HG02798 (cell line): ENCODE data around the gene KCTD5.
"Not testable (repeated sequence)": the region's sequence is repeated elsewhere in the genome, so short reads cannot be mapped to it uniquely, and the experiment has no call there.

Experiments used
- ATAC-seq: cut with Tn5 transposase; IDR thresholded peaks from one replicate; pipeline ENCODE4 v1.9.1; 2021; ENCODE audit warnings: mild to moderate bottlenecking; ENCODE audit not compliant: unreplicated experiment, poor library complexity

KCTD5 gene, protein sequence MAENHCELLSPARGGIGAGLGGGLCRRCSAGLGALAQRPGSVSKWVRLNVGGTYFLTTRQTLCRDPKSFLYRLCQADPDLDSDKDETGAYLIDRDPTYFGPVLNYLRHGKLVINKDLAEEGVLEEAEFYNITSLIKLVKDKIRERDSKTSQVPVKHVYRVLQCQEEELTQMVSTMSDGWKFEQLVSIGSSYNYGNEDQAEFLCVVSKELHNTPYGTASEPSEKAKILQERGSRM

GRCh38 chr16:2682209-2683021 is at the start of gene KCTD5:
TSS of gene KCTD5 (plus strand) at chr16:2682523. CDS start at chr16:2682549, 26 bp downstream.
- ATAC-seq, result peak; percentile 79

DNA sequence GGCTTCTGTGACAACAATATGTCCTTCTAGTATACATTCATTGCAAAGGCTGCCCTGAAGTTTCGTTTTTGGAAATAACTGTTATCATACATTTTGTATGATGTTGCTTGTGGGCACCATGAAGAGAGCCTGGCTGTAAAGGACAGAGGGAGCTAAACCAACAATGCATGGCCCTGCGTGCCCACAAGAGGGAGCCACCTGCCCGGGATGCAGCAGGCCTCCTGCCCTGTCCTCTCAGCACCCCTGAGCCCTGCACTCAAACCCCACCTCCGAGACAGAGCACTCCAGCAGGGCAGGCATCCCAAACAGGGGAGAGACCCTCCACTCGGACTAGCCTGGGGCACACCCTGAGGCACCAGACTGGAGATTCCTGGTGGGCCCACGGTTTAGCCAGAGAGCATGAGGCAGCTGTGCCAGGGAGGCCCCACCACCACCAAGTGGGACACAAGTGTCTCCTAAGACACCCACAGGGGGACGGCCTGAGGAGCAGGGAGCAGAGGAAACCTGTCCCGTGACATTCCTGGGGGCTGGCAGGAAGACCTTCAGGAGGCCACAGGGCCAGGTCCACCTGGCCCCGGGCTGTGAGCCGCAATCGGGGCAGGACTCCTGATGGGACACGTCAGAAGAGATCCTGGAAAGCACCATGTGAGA is 43.1 kb upstream of the KCTD5 start:
- ATAC-seq, result peak; percentile 73

DNA sequence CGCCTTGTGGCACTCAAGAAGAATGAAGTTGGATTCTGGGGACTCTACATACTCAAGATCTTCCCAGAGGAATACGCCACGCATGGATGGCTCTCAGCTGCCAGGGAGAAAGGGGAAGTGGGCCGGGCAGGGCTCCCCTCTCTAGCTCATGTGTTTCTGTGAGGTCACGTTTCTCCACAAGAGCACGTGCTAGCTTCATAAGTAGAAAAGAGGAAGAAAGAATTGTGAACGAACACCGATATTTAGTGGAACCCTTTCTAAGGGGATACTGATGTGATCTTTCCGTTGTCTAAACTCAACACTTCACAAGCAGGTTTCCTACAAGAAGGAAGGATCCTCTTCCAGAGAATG is 42.6 kb upstream of the KCTD5 start:
- peak; percentile 47 for ATAC-seq

DNA sequence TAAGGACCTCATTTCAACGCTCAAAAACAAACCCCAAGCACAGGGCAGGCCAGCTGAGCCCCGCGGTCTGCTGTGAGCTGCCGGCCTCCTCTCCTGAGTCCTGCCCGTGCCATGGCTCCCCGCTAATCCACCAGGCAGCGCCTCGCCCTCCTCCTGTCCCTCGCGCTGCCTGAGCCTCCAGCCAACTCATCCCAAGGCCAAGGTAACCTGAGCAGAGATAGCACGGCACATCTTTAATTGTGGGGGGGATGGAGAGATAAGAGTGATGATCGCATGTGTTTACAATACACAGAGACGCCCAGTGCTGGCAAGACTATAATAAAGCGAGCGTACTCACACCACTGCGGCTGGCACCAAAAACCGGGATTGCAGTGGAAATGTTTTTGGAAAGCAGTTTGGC is 39.8 kb upstream of the KCTD5 start:
- not testable (repeated sequence) for ATAC-seq

DNA sequence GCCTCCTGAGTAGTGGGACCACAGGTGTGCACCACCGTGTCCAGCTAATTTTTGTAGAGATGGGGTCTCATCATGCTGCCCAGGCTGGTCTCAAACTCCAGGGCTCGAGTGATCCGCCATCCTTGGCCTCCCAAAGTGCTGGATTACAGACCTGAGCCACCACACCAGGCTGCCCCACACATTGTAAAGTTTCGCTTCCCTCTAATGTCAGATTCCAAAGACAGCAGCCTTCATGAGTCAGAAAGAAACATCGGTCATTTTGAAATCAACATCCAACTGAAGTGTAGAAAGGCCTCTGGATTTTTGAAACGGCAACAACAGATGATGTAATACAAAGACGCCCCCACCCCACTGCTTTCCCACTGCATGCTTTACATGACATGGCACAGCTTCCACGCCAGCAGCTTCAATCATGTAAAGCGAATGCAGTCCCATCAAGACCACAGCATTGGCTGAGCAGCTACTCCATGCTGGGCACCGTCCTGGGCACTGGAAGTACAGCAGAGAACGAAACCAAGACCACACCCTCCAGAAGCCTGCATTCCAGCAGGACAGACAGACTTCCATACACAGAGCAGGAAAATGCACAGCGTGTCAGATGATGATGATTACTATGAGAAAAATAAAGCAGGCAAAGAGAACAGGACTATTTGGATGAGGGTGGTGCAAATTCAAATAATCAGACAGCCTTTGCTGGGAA is 37.4 kb upstream of the KCTD5 start:
- not testable (repeated sequence) for ATAC-seq

GRCh38 chr16:2651268-2651871 is 31.0 kb upstream of the KCTD5 start:
- not testable (repeated sequence) for ATAC-seq

DNA sequence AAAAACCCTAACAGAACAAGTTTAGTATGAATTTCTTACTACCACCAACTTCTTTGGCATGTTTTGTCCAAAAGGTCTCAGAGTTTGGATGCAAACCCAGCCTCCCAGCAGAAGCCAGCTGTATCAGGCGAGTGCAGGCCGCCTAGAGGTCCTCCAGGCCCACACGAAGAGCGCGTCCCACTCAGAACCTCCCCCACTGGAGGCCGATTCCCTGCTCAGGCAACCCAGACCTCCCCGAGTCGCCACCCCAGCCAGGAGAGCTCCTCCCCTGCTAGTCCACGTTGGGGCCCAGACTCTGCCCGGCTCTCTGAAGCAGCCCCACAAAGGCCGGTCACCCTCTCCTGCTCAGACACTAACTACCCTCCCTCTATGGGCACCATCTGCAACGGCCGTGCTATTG is 28.4 kb upstream of the KCTD5 start:
- not testable (repeated sequence) for ATAC-seq

DNA sequence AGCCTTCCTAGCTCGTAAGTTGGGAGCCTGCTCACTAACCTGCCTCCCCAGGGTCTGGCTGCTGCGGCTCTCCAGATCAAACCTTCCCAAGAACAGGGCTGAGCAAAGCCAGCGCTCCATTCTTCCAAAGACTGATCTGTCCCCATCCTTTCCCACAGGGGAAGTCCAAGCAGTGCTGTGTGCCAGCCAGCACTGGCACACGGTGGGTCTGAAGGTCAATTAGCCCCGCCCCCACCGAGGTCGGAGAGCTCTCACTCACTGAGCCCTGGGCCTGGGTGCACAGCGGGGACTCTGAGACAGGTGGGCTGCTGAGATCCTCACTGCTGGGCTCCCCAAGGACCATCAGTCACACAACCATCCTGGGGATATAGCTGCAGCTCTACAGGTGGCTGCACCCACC is 27.4 kb upstream of the KCTD5 start:
- ATAC-seq, result not testable (repeated sequence)

DNA sequence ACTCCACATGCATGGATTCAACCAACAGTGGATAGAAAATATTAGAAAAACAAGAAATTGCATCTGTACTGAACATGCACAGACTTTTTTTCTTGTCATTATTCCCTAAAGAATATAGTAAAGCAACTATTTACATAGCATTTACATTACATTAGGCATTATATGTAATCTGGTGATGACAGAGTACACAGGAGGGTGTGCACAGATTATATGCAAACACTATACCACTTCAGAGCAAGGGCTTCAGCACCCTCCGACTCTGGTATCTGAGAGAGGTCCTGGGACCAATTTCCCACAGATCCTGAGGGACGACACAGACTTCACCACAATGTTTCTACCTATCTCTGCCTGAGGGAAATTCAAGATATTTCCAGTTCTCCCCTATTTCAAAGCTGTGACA is 25.3 kb upstream of the KCTD5 start:
- ATAC-seq, result no peak

DNA sequence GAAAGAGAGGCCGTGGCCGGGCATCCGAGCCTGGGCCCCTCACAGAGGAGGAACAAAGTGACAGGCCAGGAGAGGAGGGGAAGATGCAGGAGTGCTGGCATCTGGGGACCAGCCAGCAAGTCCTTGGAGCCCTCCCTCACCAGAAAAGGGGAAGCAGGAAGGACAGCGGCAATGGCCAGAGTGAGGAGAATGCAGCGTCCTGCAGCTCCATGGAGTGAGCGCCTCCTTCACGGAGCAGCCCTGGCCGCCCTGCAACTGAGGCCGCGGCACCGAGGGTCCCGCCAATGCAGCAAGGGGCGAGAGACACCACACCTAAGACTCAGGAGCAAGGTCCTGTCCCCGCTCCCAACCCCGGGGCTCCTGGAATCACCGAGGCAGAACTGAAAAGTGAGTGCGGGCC is 24.5 kb upstream of the KCTD5 start:
- ATAC-seq, result not testable (repeated sequence)

DNA sequence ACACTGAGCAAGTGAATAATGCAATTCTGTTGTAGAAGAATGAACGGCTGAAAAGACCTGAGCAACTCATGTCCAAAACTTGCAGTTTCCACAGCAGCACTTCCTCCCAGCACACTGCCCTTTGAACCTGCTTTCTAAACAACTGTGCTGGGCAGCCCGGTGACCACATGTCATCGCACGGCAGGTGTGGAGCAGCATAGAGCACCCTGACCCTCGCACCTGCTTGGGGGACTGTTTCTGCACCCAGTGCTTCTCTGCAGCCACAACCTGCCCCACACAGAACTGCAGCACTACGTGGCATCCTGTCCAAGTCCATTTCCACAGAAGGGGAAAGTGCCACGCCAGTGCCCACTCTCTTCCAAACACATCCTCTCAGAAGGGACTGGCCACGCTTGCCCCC is 22.8 kb upstream of the KCTD5 start:
- ATAC-seq, result not testable (repeated sequence)

- ATAC-seq, result not testable (repeated sequence)
Observed at GRCh38 chr16:2660014-2660662, 22.2 kb upstream of the KCTD5 start.

DNA sequence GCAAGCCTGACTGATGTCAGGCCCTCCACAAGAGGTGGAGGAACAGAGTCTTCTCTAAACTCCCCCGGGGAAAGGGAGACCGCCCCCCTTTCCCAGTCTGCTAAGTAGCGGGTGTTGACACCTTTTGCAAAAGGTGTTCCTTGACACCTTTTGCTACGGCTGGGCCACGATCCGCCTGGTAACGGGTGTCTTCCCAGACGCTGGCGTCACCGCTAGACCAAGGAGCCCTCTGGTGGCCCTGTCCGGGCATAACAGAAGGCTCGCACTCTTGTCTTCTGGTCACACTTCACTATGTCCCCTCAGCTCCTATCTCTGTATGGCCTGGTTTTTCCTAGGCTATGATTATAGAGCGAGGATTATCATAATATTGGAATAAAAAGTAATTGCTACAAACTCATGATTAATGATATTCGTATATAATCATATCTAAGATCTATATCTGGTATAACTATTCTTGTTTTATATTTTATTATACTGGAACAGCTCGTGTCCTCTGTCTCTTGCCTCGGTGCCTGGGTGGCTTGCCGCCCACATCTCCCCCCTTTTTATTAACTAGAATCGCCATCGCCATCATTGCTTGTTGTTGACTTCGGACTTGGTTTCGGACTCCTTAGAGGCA is 21.5 kb upstream of the KCTD5 start:
- ATAC-seq, result not testable (repeated sequence)

DNA sequence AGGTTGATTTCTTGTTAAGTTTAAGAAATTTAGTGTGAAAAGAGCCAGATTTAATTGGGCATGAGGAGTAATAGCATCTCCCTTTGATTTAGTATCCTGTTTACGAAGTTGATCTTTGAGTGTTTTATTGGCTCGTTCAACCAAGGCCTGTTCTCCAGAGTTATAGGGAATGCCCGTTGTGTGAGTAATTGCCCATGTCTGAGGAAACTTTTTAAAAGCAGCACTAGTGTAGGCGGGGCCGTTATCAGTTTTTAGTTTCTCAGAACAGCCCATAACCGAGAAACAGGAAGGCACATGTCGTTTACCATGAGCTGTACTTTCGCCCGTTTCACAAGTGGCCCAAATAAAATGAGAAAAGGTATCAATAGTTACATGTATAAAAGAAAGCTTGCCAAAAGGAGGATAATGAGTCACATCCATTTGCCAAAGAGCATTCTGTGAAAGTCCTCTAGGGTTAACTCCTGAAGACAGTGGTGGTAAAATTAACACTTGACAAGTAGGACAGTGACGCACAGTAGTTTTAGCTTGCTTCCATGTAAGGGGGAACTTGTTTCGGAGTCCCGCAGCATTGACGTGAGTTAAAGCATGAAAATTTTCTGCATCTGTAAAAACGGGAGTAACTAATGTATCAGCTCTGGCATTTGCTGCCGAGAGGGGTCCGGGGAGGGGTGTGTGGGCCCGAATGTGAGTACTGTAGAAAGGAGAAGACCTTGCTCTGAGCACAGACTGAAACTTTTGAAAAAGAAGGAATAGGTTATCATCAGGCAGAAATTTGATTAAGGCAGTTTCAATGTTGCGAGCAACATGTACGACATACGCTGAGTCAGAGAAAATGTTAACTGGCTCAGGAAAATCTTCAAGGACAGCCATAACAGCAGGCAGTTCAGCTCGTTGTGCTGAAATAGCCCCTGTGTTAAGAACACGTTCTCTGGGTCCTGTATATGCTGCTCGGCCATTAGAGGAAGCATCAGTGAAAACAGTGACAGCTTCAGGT is 18.5 kb upstream of the KCTD5 start:
- peak; percentile 36 for ATAC-seq

DNA sequence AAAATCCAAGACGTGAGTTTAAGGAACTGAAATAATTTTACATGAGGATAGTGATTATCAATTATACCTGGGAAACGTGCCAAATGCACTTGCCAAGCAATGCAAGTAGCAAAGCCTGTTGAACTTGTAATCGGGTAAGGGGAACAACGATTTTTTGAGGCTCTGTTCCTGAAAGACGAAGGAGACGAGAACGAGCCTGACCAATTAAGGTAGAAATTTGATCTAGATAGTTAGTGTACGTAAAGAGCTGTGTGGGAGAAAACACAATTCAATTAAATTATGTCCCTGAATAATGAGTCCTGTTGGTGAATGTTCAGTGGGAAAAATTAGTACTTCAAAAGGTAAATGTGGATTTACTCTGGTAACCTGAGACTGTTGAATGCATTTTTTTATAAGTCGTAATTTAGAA is 17.7 kb upstream of the KCTD5 start:
- no peak for ATAC-seq

- not testable (repeated sequence) for ATAC-seq
Observed at GRCh38 chr16:2666671-2667070, 15.7 kb upstream of the KCTD5 start.

DNA sequence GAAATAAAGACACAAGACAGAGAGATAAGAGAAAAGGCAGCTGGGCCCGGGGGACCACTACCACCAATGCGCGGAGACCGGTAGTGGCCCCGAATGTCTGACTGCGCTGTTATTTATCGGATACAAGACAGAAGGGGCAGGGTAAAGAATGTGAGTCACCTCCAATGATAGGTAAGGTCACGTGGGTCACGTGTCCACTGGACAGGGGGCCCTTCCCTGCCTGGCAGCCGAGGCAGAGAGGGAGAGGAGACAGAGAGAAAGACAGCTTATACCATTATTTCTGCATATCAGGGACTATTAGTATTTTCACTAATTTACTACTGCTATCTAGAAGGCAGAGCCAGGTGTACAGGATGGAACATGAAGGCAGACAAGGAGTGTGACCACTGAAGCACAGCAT is 12.7 kb upstream of the KCTD5 start:
- not testable (repeated sequence) for ATAC-seq

DNA sequence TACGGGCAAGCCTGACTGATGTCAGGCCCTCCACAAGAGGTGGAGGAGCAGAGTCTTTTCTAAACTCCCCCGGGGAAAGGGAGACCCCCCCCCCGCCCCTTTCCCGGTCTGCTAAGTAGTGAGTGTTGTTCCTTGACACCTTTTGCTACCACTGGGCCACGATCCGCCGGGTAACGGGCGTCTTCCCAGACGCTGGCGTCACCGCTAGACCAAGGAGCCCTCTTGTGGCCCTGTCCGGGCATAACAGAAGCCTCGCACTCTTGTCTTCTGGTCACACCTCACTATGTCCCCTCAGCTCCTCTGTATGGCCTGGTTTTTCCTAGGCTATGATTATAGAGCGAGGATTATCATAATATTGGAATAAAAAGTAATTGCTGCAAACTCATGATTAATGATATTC is 12.3 kb upstream of the KCTD5 start:
- ATAC-seq, result not testable (repeated sequence)
